Stomach smooth muscle (tissue), 2 donors: ENCODE data around the gene SLC5A5.
"Not testable (repeated sequence)": the region's sequence is repeated elsewhere in the genome, so short reads cannot be mapped to it uniquely, and the experiment has no call there.

Experiments used
- H3K27ac ChIP-seq: one replicate; pipeline ENCODE4 v1.7.0; 2013; ENCODE audit warnings: mild to moderate bottlenecking, low read length, inconsistent platforms
- H3K27me3 ChIP-seq, 2 donors: one replicate each; pipeline ENCODE4 v1.7.0; 2013; ENCODE audit warnings: low read length in 2 of 2; ENCODE audit not compliant: insufficient read depth in 2 of 2, control insufficient read depth in 1 of 2
- H3K36me3 ChIP-seq, 2 donors: one replicate each; pipeline ENCODE4 v1.7.0; 2013; ENCODE audit warnings: low read length in 2 of 2; ENCODE audit not compliant: control insufficient read depth in 2 of 2, insufficient read depth in 2 of 2
- H3K4me1 ChIP-seq: one replicate; pipeline ENCODE4 v1.7.0; 2013; ENCODE audit warnings: low read length; ENCODE audit not compliant: control insufficient read depth, insufficient read depth
- H3K4me3 ChIP-seq, 2 donors: one replicate each; pipeline ENCODE4 v1.7.0; 2013; ENCODE audit warnings: low read length in 2 of 2
- H3K9ac ChIP-seq, 2 donors: one replicate each; pipeline ENCODE4 v1.7.0; 2013; ENCODE audit warnings: low read length in 2 of 2, mild to moderate bottlenecking in 1 of 2
- H3K9me3 ChIP-seq, 2 donors: one replicate each; pipeline ENCODE4 v1.7.0; 2013; ENCODE audit warnings: low read length in 2 of 2; ENCODE audit not compliant: control insufficient read depth in 2 of 2
- donor health status: healthy.
- donor health status: Pancreatic carcinoma.

SLC5A5 gene

DNA sequence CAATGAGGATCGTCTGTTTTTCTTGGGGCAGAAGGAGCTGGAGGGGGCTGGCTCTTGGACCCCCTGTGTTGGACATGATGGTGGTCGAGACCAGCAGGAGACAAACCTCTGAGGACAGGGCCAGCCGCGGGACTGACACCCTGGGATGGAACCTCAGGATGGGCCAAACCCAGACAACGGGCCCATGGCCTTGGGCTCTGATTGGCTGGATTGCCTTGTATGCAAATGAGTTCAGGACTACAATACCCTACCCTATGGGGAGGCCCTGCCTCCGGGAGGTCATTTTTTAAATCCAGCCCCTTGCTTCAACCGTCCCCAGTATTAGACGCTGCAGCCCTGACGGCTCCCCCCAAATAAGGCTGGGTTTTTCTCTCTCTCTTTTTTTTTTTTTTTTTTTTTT is 22.0 kb downstream of the SLC5A5 start:
- Histone ChIP-seq H3K36me3 (no peaks in the 10 kb centered on the region), H3K9me3 (no peaks in the 10 kb centered on the region), H3K4me3 (no peak overlapping the region), H3K27me3 (peaks cover 0 to 19% of the 10 kb centered on the region in 2 donors), H3K4me1 (no peaks in the 10 kb centered on the region), H3K27ac (no peak overlapping the region), H3K9ac (no peak overlapping the region)

DNA sequence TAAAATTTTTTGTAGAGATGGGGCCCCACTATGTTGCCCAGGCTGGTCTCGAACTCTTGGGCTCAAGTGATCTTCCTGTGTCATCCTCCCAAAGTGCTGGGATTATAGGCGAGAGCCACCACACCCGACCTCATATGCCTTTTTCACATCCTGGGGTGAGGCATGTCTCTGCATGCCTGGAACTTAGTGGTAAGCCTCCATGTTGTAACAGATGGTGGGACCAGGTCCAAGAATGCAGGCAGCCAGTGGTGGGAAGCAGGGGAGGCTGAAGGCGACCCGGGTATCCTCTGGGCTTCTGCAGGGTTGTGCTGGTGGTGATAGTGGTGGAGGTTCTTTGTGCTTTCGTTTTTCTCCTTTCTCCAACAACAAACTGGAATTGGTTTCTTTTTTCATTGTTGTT is 31.0 kb downstream of the SLC5A5 start:
- no peaks in the 10 kb centered on the region for H3K4me1 ChIP-seq
- peaks cover 0 to 2% of the 10 kb centered on the region in 2 donors for H3K9me3 ChIP-seq
- H3K9ac ChIP-seq: no peak overlapping the region
- no peak overlapping the region for H3K4me3 ChIP-seq
- H3K27ac ChIP-seq: no peak overlapping the region
- H3K27me3 ChIP-seq: peaks cover 2% of the 10 kb centered on the region in 2 donors
- H3K36me3 ChIP-seq: no peaks in the 10 kb centered on the region

DNA sequence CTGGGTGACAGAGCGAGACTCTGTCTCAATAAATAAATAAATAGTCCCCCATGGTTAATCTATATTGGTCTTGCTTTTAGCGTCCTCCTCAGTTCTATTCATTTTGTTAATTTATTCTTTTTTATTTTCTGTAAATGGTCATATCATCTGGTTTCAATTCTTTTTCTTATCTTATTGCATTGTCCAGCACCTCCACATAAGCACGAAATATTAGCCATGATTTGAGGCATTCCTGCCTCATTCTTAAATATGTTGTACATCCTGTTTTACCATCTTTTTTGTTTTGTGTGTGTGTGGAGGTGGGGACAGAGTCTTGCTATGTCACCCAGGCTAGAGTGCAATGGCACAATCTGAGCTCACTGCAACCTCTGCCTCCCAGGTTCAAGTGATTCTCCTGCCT is 36.5 kb downstream of the SLC5A5 start:
- Histone ChIP-seq H3K4me1 (no peaks in the 10 kb centered on the region), H3K36me3 (no peaks in the 10 kb centered on the region), H3K4me3 (no peak overlapping the region), H3K27ac (no peak overlapping the region), H3K9ac (no peak overlapping the region), H3K9me3 (peaks cover 0 to 13% of the 10 kb centered on the region in 2 donors), H3K27me3 (no peaks in the 10 kb centered on the region)

GRCh38 chr19:17909003-17909732 is 37.4 kb downstream of the SLC5A5 start:
- no peaks in the 10 kb centered on the region for H3K36me3 ChIP-seq
- H3K4me3 ChIP-seq: no peak overlapping the region
- H3K27me3 ChIP-seq: no peaks in the 10 kb centered on the region
- peaks cover 0 to 18% of the 10 kb centered on the region in 2 donors for H3K9me3 ChIP-seq
- H3K9ac ChIP-seq: no peak overlapping the region
- H3K27ac ChIP-seq: no peak overlapping the region
- H3K4me1 ChIP-seq: no peaks in the 10 kb centered on the region

- Histone ChIP-seq H3K27ac (no peak overlapping the region), H3K36me3 (no peaks in the 10 kb centered on the region), H3K9ac (no peak overlapping the region), H3K4me1 (no peaks in the 10 kb centered on the region), H3K9me3 (peaks cover 0 to 18% of the 10 kb centered on the region in 2 donors), H3K27me3 (peaks cover 0 to 3% of the 10 kb centered on the region in 2 donors), H3K4me3 (no peak overlapping the region)
Measured at GRCh38 chr19:17910791-17911360, 39.1 kb downstream of the SLC5A5 start.

DNA sequence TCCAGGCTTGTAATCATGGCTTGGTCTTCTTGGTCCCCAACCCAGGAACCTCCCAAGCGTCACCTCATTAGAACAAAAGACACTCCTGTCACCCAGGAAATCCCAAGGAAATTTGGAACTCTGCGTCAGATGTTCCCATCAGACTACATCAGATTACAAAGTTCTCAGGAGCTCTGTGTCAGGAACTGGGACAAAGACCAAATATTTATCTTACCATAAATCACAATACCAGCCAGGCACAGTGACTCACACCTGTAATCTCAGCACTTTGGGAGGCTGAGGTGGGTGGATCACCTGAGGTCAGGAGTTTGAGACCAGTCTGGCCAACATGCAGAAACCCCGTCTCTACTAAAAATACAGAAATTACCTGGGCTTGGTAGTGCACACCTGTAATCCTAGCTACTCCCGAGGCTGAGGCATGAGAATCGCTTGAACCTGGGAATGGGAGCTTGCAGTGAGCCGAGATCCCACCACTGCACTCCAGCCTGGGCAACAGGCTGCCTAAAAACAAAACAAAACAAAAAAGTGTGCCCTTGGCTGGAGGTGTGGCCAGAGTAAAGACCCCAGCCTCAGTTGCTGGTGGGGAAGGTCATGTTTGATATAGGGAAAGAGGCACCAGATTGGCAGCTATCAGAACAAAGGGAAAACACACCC is 44.3 kb downstream of the SLC5A5 start:
- H3K27ac ChIP-seq: no peak overlapping the region
- no peaks in the 10 kb centered on the region for H3K4me1 ChIP-seq
- peaks cover 0 to 4% of the 10 kb centered on the region in 2 donors for H3K27me3 ChIP-seq
- H3K4me3 ChIP-seq: no peak overlapping the region
- peaks cover 3 to 8% of the 10 kb centered on the region in 2 donors for H3K9me3 ChIP-seq
- no peaks in the 10 kb centered on the region for H3K36me3 ChIP-seq
- no peak overlapping the region for H3K9ac ChIP-seq

DNA sequence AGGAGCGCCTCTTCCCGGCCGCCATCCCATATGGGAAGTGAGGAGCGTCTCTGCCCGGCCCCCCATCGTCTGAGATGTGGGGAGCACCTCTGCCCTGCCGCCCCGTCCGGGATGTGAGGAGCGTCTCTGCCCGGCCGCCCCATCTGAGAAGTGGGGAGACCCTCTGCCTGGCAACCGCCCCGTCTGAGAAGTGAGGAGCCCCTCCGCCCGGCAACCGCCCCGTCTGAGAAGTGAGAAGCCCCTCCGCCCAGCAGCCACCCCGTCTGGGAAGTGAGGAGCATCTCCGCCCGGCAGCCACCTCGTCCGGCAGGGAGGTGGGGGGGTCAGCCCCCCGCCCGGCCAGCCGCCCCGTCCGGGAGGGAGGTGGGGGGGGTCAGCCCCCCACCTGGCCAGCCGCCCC is 46.4 kb downstream of the SLC5A5 start:
- H3K4me3 ChIP-seq, H3K9me3 ChIP-seq, H3K27me3 ChIP-seq, H3K4me1 ChIP-seq, H3K36me3 ChIP-seq, H3K9ac ChIP-seq, H3K27ac ChIP-seq: not testable (repeated sequence)

GRCh38 chr19:17919122-17919521 is 47.4 kb downstream of the SLC5A5 start:
- not testable (repeated sequence) for H3K36me3 ChIP-seq, H3K27me3 ChIP-seq, H3K27ac ChIP-seq, H3K9me3 ChIP-seq, H3K4me1 ChIP-seq, H3K9ac ChIP-seq, H3K4me3 ChIP-seq

DNA sequence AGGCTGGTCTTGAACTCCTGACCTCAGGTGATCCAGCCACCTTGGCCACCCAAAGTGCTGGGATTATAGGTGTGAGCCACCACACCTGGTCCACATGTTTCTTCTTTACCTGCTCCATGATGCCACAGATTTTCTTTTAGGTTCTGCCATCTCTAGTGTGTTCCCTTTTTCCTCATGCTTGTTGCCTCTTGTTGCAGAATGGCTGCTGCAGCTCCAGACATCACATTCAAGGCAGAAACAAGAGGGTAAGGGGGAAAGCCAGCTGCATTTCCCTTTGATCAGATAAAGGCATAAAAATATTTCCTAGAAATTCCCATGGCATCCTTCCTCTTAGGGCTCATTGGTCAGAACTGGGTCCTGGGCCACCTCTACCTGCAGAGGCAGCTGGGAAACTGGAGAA is 48.8 kb downstream of the SLC5A5 start:
- Histone ChIP-seq H3K27ac (no peak overlapping the region), H3K27me3 (peaks cover 0 to 4% of the 10 kb centered on the region in 2 donors), H3K4me3 (no peak overlapping the region), H3K36me3 (no peaks in the 10 kb centered on the region), H3K9me3 (peaks cover 0 to 3% of the 10 kb centered on the region in 2 donors), H3K4me1 (no peaks in the 10 kb centered on the region), H3K9ac (no peak overlapping the region)

GRCh38 chr19:17922138-17922537 is 50.4 kb downstream of the SLC5A5 start:
- no peak overlapping the region for H3K9ac ChIP-seq
- no peak overlapping the region for H3K27ac ChIP-seq
- peaks cover 0 to 3% of the 10 kb centered on the region in 2 donors for H3K9me3 ChIP-seq
- no peak overlapping the region for H3K4me3 ChIP-seq
- H3K36me3 ChIP-seq: no peaks in the 10 kb centered on the region
- no peaks in the 10 kb centered on the region for H3K27me3 ChIP-seq
- H3K4me1 ChIP-seq: no peaks in the 10 kb centered on the region

DNA sequence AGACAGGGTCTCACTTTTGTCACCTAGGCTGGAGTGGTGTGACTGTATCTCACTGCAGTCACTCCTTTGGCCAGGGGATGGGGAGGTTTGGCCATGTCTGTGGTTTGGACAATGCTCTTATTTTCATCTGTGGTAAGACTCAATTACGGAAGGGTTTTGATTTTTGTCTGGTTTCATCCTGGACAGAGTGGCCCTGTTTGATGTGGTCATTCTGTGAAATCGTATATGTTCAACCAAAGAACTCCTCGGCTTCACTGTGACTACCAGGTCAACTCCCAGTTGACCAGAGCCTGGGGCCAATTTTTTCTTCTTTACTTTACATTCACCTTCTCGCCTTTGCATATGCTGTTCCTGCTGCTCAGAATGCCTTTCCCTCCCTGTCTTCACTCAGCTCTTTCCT is 54.3 kb downstream of the SLC5A5 start:
- Histone ChIP-seq H3K9ac (no peak overlapping the region), H3K4me1 (no peaks in the 10 kb centered on the region), H3K27ac (no peak overlapping the region), H3K36me3 (no peaks in the 10 kb centered on the region), H3K4me3 (no peak overlapping the region), H3K9me3 (no peaks in the 10 kb centered on the region), H3K27me3 (no peaks in the 10 kb centered on the region)
